ENCODE measurements around the gene SORCS1. TPM values are rescaled to one million over a fixed set of nuclear protein-coding genes. Genes with fewer than 3 reads are reported as not detected.

SORCS1 gene
- total and polyA plus RNA-seq, 2 of the 13 experiments (the other 11 are each of a cell fraction or from before 2014, with no cell fraction given), result not detected

DNA sequence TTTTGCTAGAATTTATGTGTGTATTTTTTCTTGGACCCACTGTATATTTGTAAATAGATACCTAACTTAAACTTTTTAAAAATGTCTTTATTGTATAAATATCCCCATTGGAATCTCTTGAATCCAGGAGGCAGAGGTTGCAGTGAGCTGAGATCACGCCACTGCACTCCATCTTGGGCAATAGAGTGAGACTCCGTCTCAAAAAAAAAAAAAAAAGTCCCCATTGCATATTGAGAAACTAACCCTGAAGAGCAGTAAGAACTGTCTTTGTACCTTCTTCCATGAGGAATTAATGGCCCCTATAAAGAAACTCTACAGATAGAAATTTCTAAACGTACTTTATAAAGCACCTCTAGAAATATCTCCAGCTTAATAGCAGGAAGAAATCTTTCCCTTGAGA lies 504.0 kb downstream of the SORCS1 start:
- H2AFZ ChIP-seq (ENCODE audit: low read length), result no peak overlapping the region
- TF ChIP-seq, protein P1, sequence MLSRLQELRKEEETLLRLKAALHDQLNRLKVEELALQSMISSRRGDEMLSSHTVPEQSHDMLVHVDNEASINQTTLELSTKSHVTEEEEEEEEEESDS (CRISPR knock-in tag; IDR thresholded peaks at IDR 0.05; ENCODE audit: borderline replicate concordance), result no peak
- TF ChIP-seq, protein P2, sequence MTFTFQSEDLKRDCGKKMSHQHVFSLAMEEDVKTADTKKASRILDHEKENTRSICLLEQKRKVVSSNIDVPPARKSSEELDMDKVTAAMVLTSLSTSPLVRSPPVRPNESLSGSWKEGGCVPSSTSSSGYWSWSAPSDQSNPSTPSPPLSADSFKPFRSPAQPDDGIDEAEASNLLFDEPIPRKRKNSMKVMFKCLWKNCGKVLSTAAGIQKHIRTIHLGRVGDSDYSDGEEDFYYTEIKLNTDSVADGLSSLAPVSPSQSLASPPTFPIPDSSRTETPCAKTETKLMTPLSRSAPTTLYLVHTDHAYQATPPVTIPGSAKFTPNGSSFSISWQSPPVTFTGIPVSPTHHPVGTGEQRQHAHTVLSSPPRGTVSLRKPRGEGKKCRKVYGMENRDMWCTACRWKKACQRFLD (CRISPR knock-in tag; IDR thresholded peaks at IDR 0.05; ENCODE audit: borderline replicate concordance), result no peak
- TF ChIP-seq, protein P3, sequence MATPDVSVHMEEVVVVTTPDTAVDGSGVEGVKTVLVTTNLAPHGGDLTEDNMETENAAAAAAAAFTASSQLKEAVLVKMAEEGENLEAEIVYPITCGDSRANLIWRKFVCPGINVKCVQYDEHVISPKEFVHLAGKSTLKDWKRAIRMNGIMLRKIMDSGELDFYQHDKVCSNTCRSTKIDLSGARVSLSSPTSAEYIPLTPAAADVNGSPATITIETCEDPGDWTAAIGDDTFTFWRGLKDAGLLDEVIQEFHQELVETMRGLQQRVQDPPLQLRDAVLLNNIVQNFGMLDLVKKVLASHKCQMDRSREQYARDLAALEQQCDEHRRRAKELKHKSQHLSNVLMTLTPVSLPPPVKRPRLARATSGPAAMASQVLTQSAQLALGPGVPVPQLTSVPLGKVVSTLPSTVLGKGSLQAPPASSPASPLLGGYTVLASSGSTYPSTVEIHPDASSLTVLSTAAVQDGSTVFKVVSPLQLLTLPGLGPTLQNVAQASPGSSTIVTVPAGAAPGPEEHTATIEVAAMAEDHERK (CRISPR knock-in tag; IDR thresholded peaks at IDR 0.05; ENCODE audit: low read depth), result no peak
- TF ChIP-seq, protein P4, sequence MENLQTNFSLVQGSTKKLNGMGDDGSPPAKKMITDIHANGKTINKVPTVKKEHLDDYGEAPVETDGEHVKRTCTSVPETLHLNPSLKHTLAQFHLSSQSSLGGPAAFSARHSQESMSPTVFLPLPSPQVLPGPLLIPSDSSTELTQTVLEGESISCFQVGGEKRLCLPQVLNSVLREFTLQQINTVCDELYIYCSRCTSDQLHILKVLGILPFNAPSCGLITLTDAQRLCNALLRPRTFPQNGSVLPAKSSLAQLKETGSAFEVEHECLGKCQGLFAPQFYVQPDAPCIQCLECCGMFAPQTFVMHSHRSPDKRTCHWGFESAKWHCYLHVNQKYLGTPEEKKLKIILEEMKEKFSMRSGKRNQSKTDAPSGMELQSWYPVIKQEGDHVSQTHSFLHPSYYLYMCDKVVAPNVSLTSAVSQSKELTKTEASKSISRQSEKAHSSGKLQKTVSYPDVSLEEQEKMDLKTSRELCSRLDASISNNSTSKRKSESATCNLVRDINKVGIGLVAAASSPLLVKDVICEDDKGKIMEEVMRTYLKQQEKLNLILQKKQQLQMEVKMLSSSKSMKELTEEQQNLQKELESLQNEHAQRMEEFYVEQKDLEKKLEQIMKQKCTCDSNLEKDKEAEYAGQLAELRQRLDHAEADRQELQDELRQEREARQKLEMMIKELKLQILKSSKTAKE (CRISPR knock-in tag; IDR thresholded peaks at IDR 0.05; ENCODE audit: borderline replicate concordance), result no peak
- no peak for TF ChIP-seq CENPT (CRISPR knock-in tag; IDR thresholded peaks at IDR 0.05; ENCODE audit: low read depth)
- TF ChIP-seq, protein P5, sequence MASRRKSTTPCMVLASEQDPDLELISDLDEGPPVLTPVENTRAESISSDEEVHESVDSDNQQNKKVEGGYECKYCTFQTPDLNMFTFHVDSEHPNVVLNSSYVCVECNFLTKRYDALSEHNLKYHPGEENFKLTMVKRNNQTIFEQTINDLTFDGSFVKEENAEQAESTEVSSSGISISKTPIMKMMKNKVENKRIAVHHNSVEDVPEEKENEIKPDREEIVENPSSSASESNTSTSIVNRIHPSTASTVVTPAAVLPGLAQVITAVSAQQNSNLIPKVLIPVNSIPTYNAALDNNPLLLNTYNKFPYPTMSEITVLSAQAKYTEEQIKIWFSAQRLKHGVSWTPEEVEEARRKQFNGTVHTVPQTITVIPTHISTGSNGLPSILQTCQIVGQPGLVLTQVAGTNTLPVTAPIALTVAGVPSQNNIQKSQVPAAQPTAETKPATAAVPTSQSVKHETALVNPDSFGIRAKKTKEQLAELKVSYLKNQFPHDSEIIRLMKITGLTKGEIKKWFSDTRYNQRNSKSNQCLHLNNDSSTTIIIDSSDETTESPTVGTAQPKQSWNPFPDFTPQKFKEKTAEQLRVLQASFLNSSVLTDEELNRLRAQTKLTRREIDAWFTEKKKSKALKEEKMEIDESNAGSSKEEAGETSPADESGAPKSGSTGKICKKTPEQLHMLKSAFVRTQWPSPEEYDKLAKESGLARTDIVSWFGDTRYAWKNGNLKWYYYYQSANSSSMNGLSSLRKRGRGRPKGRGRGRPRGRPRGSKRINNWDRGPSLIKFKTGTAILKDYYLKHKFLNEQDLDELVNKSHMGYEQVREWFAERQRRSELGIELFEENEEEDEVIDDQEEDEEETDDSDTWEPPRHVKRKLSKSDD (CRISPR knock-in tag; IDR thresholded peaks at IDR 0.05; ENCODE audit: low read depth), result no peak
- TF ChIP-seq YEATS4 (CRISPR knock-in tag; IDR thresholded peaks at IDR 0.05; ENCODE audit: borderline replicate concordance), result no peak
- TF ChIP-seq SALL2 (CRISPR knock-in tag; IDR thresholded peaks at IDR 0.05), result no peak
- TF ChIP-seq CCAR2 (optimal IDR thresholded peaks at IDR 0.05; ENCODE audit: low read depth, low read length), result no peak
- TF ChIP-seq GPN1 (CRISPR knock-in tag; IDR thresholded peaks at IDR 0.05; ENCODE audit: borderline replicate concordance), result no peak
- no peak for TF ChIP-seq ZFP36L2 (CRISPR knock-in tag; IDR thresholded peaks at IDR 0.05)
- TF ChIP-seq, protein P6, sequence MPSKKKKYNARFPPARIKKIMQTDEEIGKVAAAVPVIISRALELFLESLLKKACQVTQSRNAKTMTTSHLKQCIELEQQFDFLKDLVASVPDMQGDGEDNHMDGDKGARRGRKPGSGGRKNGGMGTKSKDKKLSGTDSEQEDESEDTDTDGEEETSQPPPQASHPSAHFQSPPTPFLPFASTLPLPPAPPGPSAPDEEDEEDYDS (CRISPR knock-in tag; IDR thresholded peaks at IDR 0.05), result no peak
- no peak for TF ChIP-seq ZNF17 (CRISPR knock-in tag; IDR thresholded peaks at IDR 0.05)

More for the DNA sequence above, 504.0 kb downstream of the SORCS1 start:
- no peak overlapping the region for H3K27ac ChIP-seq (ENCODE audit: extremely low read length, insufficient read depth, low read length)
- H3K27me3 ChIP-seq (ENCODE audit: control insufficient read depth in 1 of 2, insufficient read depth in 2 of 2, low read length in 2 of 2), result no peaks in the 10 kb centered on the region
- in situ Hi-C loops (cut with HindIII; ENCODE audit: extremely low pct_ligation_motif_present, low pct_unique_long_range_greater_than_20kb), result no loop called here
- FAIRE-seq (no peak), DNase-seq (ENCODE audit: low spot score) (no peak), ATAC-seq (no peak)
- H3K36me3 ChIP-seq (replicated peaks in 1 of 2; ENCODE audit: control insufficient read depth in 1 of 2, insufficient read depth in 2 of 2, low read length in 2 of 2), result no peaks in the 10 kb centered on the region
- H3K4me2 ChIP-seq (ENCODE audit: low read depth, low read length), result no peak overlapping the region
- H3K9me3 ChIP-seq (ENCODE audit: low read length), result no peaks in the 10 kb centered on the region
- intact Hi-C loops (cut with micrococcal nuclease; ENCODE audit: unreplicated experiment), result loop anchor here (5.0 kb wide), 1 partner anchor 1237 kb away; no protein-coding TSS in a partner anchor
- ChIA-PET POLR2A (no interaction called here), CTCF (ENCODE audit: low intra/inter-chr PET ratio, low total read pairs) (no interaction called here)
- H4K20me1 ChIP-seq (ENCODE audit: insufficient read depth, low read length), result no peaks in the 10 kb centered on the region
- H3K9ac ChIP-seq (ENCODE audit: insufficient read depth, low read depth, low read length), result no peak overlapping the region
- H3K4me3 ChIP-seq (replicated peaks in 1 of 3; ENCODE audit: insufficient read depth in 1 of 3, low read depth in 2 of 3, low read length in 3 of 3), result no peak overlapping the region
- no peaks in the 10 kb centered on the region for H3K4me1 ChIP-seq (ENCODE audit: insufficient read depth, low read length)
- WGBS (ENCODE audit: low lambda C conversion rate), result under 1% methylated on average over 3 of the region's 3 CpGs
- BruUV-seq (replicated peaks), result no TSS peak
- no peaks in the 10 kb centered on the region for H3K79me2 ChIP-seq (ENCODE audit: insufficient read depth, low read length)

Measured in HepG2 (cell line).